ENCODE data around the gene OXCT2.

OXCT2 gene

GRCh38 chr1:39745016-39745670 is 26.0 kb downstream of the OXCT2 start:
- no peak for DNase-seq (ENCODE audit: low read depth, low spot score)
- in situ Hi-C loops (cut with HindIII; ENCODE audit: low sequenced_read_pairs), result no loop called here
- no peak for TF ChIP-seq CTCF (IDR thresholded peaks at IDR 0.05; ENCODE audit: low read depth, low read length)
- no peak overlapping the region for H3K4me3 ChIP-seq (ENCODE audit: low read depth, low read length)

GRCh38 chr1:39738622-39739366 is 32.4 kb downstream of the OXCT2 start, which contains the start of gene PPIE:
Gene PPIE (plus strand): TSS chr1:39738882. CDS start chr1:39738901, 19 bp downstream.
- TF ChIP-seq CTCF (IDR thresholded peaks at IDR 0.05; ENCODE audit: low read depth, low read length), result no peak
- peak within 1 kb of the TSS; percentile 84 for H3K4me3 ChIP-seq (ENCODE audit: low read depth, low read length)
- peak; percentile 90 for DNase-seq (ENCODE audit: low read depth, low spot score)
- in situ Hi-C loops (cut with HindIII; ENCODE audit: low sequenced_read_pairs), result no loop called here

DNA sequence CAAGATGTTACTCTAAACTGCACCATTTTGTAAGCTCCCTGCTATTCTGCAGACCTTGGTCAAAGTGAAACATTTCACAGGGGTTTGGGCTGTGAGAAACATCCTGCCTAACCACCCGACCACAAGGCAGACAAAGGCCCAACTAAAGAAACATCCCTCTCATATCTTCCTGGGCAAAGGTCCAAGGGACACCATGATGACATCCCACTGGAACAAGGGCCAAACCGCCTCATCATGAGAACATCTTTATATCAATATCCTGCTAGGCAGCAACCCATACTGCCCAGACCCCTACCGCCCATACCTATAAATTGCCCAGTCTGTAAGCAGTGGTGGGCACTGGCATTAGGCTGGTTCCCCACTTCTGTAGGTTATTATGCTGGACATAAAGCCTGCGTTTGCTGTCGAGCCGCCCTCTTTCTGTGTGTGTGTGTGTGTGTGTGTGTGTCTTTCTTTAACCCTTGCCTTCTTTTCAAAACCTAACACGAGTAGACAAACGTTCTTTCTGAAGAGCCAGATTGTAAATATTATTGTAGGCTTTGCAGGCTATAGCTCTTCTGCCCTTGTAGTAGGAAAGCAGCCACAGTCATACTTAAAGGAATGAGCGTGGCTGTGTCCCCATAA is 33.5 kb downstream of the OXCT2 start:
- no peak overlapping the region for H3K4me3 ChIP-seq (ENCODE audit: low read depth, low read length)
- in situ Hi-C loops (cut with HindIII; ENCODE audit: low sequenced_read_pairs), result no loop called here
- TF ChIP-seq CTCF (IDR thresholded peaks at IDR 0.05; ENCODE audit: low read depth, low read length), result no peak
- peak; percentile 83 for DNase-seq (ENCODE audit: low read depth, low spot score)

DNA sequence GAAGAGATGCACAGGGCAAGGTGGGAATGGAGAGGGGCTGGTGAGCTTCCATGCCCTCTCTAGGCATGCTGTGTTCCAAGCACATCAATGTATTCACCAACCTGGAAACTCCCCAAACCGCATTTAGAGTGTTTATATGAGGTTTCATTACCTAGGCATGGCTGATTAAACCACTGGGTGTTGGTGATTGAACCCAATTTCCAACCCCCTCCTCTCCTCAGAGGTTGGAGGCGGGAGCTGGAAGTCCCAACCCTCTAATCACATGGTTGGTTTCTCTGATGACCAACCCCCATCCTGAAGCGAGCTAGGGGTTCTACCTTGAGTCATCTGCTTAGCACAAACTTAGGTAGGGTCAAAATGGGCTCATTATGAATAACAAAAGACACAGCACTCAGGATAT is 35.4 kb downstream of the OXCT2 start:
- in situ Hi-C loops (cut with HindIII; ENCODE audit: low sequenced_read_pairs), result no loop called here
- H3K4me3 ChIP-seq (ENCODE audit: low read depth, low read length), result no peak overlapping the region
- DNase-seq (ENCODE audit: low read depth, low spot score), result no peak
- TF ChIP-seq CTCF (IDR thresholded peaks at IDR 0.05; ENCODE audit: low read depth, low read length), result no peak

DNA sequence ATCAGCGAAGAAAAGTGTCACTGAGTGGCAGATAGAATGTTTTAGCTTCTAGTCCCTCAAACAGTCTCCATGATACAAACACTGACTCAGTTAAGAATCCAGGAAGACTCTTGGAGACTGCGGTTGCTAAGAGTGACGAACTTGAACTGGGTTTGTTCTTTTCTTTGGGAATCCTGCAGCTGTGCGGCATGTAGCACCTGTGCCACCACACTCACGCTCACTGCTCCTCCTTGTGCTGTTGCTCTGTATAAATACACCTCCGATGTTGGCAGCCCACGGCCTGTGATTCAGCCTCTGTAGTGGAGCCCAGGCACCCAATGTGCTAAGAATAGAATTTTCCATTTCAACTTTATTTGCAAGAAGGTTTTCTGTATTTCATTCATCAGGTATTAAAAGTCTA is 38.0 kb downstream of the OXCT2 start:
- peak; percentile 12 for DNase-seq (ENCODE audit: low read depth, low spot score)
- no peak for TF ChIP-seq CTCF (IDR thresholded peaks at IDR 0.05; ENCODE audit: low read depth, low read length)
- in situ Hi-C loops (cut with HindIII; ENCODE audit: low sequenced_read_pairs), result no loop called here
- H3K4me3 ChIP-seq (ENCODE audit: low read depth, low read length), result no peak overlapping the region

DNA sequence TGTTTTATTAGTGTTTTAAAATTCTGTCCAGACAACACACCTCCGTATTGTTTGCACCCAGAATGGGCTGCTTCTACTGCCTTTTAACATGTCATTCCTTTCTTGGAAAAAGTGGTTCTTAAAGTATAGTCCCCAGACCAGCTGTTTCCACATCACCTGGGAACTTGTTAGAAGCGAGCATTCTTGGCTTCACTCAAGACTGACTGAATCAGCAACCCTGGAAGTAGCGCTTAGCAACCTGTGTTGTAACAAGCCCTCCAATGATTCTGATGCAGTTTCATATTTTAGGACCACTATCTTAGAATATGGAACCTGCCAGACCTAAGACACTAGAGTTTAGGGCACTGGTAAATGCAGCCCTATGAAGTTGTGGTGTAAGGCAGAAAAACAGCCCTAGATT is 38.4 kb downstream of the OXCT2 start:
- TF ChIP-seq CTCF (IDR thresholded peaks at IDR 0.05; ENCODE audit: low read depth, low read length), result no peak
- in situ Hi-C loops (cut with HindIII; ENCODE audit: low sequenced_read_pairs), result no loop called here
- no peak overlapping the region for H3K4me3 ChIP-seq (ENCODE audit: low read depth, low read length)
- no peak for DNase-seq (ENCODE audit: low read depth, low spot score)

Measured in astrocyte of the spinal cord (primary cell).